HG03469 (cell line): ENCODE data around the gene ANKRD34A.

Experiments
- ATAC-seq: cut with Tn5 transposase; IDR thresholded peaks from one replicate; pipeline ENCODE4 v1.9.1; 2021; ENCODE audit warnings: mild to moderate bottlenecking, moderate library complexity, moderate number of reproducible peaks; ENCODE audit not compliant: unreplicated experiment

Gene ANKRD34A

DNA sequence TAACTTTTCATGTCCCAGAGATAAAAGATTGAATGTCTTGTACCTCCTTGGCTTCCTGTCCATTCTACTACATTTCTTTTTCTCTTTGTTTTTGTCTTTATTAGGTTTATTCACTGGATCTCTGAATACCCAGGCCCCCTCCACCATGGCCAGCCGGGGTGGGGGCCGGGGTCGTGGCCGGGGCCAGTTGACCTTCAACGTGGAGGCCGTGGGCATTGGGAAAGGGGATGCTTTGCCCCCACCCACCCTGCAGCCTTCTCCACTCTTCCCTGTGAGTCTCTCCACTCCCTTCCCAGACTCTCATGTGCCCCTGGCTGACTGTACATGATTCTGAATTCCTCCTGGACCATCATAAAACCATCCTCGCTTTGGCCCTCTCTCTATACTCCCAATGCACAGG, 10.3 kb upstream of the ANKRD34A start:
- no peak for ATAC-seq

- ATAC-seq, result no peak
Observed at GRCh38 chr1:145972580-145972979, 8.2 kb upstream of the ANKRD34A start.

GRCh38 chr1:145967288-145967687, 2.9 kb upstream of the ANKRD34A start:
- ATAC-seq, result no peak

DNA sequence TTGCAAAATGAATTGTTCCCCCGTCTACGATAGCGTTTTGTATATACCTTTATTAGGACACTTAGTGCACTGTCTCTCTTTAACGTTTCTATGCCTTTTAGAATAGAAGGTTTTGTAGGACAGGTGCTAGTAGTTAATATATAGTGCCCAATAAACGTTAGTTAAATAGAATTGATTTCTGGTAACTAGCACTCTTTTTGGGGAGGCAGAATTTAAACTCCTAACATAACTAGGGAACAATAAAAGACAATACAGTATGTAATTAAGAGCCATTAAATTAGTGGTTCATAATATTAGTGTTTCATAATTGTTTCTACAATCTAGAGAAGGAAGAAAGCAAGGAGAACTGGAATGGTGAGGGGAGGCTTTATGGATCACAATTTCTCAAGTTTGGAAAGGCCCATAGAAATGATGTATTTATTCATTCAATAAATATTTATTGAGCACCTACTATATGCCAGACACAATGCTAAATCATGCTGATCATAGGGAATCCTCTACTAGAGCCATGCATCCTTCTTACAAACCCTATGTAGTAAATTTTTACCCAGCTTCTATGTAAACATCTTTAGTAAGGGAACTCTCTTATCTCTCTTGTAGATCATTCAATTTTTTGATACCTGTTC, 857 bp upstream of the ANKRD34A start:
- ATAC-seq, result no peak

- ATAC-seq, result no peak
Observed at GRCh38 chr1:145963265-145964019, 933 bp downstream of the ANKRD34A start.

DNA sequence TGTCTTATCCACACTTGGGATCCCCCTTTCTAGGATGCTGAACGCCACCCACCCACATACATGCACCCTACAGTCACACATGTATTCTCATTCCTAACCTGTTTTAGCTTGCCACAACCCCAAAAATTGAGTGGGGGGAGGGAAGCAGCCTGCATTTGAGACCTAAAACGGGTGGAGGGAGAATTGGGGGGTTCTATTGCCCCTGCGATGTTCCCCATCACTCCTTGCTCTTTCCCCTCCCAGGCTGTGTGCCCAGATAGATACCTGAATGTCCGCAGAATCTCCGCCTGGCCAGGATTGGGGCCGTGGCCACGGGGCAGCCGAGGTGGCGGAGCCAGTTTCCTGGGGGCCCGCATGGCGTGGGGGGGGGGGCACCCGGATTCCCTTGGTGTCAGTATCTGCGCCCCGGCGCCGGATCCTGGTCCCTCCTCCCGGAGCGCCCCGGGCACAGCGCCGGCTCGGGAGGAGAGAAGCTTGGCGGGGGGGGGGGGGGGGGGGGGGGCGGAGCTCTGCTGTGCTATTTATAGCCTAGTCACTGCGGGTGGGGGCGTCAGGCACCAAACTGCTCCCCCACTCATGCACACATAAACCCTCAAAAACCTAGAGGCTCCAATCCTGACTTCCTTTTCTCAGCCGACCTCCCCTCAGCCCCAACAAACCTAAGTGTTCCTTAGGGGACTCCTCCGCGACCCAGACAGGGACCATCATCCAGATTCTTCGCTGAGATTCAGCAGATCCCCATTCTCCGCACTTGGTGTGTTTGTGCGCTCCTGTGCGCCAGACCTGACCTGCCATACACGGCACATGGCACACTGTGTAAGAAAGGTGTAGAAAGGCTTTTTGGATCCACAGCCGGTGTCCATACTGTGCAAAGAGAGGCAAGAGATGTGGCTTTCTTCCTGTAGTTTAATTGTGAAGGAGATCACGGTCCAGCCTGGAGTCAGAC, 1.9 kb downstream of the ANKRD34A start:
- ATAC-seq, result no peak

DNA sequence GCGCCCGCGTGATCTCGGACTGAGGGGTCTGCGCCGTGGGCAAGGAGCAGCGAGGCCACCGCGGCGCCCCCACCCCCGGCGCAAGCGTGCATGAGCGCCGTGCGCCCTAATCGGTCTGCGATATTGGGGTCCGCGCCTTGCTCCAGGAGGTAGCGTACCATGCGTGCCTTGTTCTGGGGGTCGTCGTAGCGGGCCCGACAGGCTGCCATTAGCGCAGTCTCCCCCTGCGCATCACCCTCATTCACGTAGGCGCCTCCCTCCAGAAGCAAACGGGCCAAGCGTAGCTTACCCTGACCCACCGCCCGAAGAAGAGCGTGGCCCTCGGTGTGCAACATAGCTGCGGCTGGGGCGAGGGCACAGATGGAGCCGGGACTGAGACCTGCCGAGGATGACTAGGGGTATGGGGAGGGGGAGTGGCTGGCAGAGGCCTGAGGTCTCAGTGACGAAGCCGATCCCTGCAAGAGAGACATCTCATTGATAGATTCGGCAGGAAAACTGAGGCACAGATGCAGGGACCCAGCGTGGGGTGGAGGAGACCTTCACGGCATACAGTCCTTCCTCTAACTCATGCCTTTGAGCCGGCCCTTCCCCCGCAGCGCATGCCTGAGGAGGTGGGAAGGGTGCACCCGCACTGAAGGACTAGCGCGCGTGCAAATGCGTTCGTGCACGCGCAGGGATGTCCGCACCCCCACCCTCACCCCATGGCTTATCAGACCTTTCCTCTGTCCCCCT, 2.8 kb downstream of the ANKRD34A start:
- ATAC-seq, result no peak

DNA sequence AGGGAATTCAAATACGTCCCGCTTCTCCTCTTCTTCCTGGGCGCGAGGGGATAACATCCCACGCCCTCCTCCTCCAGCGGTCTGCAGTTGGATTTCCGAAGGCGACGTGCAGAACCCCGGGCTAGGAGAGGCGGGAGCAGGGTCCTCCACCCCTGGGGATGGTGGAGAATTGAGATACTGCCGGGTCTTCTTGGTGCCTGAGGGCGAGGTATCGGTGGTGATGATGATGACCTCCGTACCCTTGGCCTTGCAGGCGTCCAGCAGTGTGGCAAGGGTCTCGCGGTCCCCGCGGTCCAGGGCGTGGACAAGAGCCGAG, 3.3 kb downstream of the ANKRD34A start:
- ATAC-seq, result no peak

DNA sequence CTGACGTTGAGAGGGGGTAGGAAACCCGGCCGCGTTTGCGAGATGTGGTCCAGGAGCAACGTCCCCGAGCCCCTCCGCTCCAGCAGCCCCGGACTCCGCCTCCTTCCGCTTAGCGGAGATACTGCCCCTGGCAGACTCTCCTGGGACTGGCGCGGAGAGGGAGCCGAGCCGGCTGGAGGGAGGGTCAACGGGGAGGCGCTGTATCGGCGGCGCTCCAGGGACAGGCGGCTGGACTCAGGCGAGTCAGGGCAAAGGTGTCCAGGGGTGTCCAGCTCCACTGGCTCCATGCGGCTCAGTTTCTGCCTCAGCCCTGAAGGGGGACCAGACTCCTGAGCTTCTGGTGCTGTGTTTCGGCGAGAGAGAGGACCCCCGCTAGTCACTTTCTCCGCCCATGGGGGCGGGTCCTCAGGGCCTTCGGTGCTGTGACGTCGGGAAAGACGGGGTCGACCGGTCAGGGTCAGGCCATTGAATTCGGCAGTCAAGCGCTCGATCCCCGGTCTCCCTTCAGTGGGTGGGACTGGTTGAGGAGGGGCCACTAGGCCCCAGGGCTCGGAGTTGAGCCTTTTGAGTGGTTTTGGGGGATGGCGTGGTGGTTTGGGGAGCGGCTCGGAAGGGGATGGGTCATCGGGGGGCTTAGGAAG, 3.8 kb downstream of the ANKRD34A start:
- ATAC-seq, result no peak

GRCh38 chr1:145959957-145960467, 4.4 kb downstream of the ANKRD34A start:
- no peak for ATAC-seq

- no peak for ATAC-seq
Observed at GRCh38 chr1:145959333-145959732, 5.0 kb downstream of the ANKRD34A start.

DNA sequence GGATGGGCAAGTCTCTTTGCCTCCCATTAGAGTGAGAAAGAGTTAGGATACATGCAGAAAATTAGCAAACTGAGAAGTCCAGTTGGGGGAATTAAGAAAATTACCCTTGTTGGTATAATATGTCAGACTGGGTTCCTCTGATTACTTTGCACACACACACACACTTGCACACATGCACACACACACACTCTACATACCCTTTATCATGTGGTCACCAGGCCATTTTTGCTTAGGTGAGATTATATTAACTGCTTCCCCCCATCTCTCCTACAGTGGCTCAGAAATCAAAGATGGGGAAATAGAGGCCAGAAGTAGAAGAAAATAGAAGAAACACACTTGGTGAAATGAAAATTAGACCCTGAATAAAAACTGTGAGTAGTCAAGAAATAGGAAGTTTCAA, 5.6 kb downstream of the ANKRD34A start:
- ATAC-seq, result no peak

DNA sequence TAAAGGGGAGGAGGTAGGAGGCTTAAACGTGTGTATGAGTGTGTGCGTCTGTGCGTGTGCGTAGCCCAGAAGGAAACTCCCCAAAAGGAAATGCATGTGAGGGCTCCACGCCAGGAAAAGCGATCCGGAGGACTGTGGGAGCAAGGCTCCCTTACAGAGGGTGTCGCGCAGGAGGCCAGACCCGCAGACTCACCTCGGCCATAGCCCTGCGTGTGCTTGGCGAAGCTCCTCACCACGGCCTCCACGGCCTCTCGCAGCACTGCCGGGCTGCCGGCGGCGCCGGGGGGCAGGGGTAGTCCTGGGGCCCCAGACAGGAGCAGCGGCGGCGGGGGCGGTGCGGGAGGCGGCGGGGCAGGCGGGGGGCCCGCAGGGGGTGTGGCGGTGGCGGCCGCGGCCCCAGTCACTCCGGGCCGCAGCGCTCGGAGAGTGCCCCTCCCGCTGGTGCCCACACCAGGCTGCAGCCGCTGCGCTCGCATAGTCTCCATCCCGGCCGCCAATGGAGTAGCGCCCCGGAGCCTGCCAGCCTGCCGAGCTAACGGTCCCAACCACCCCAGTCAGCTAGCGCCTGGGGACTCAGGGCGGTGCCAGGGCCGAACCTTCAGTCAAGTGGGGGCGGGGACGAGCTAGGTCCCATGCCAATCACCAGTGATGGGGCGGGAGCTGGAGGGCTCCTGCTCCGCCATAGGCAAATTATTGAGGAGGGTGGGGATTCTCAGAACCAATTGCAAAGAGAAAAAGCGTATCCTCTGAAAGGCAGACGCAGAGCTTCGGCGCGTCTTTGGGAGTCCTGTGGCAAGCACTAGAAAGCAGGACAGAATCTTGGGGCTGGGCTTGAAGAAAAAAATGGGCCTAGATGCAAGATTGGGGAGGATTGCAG, 6.7 kb downstream of the ANKRD34A start, which contains the start of gene LIX1L:
Gene LIX1L, minus strand, starts transcription at position 575 of the 877 bp plus-strand sequence. Its CDS starts 90 bp downstream, at position 485.
- peak; percentile 59 for ATAC-seq

DNA sequence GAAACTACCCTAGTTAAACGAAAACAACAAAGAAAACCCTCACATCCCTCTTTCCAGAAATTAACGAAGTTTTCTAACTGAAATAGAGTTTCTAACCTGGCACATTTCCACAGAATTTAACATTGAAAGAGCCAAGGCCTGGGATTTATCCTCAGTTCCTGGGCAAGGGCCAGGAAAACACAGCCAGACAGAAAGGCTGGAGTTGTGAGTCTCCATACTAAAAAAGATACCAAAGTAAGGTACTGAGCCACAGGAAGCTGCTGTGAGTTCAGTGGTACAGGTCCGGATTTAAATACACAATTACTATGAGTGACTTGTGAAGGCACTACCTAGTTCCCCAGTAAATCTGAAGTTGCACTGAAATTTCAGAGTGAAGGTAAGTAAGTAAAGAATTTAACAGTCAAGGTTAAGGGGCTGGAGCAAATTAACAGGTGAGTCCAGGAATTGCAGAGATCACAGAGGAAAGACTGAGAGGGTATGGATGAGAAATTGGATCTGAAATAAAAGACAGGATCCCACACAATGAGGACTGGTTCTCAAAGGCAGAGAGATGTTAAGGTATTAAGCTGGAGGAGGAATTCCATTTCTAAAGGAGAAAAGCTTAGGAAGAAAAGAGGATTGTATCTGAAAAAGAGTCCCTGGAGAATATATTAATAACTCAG, 7.5 kb downstream of the ANKRD34A start:
- no peak for ATAC-seq

- ATAC-seq, result no peak
Observed at GRCh38 chr1:145956361-145956760, 8.0 kb downstream of the ANKRD34A start.

DNA sequence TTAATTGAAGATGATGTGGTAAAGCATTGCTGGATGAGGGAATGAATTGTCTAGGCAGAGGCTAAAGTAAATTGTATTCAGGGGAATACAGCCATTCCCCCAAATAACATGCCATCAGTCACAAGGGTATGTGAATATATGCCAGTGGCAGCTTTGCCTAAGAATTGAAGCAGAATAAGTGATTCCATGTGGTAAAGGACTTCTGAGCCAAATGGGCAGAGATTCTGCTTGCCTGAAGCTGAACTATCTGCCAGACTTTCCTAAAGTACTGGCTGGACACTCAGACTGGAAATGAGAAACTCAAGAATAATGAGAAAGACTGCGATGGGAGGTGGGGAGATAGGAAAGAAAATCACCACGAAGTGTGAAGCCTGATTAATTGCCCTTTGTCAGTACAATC, 8.9 kb downstream of the ANKRD34A start:
- no peak for ATAC-seq

- ATAC-seq, result no peak
Observed at GRCh38 chr1:145953861-145954260, 10.5 kb downstream of the ANKRD34A start.

GRCh38 chr1:145952903-145953302, 11.5 kb downstream of the ANKRD34A start:
- ATAC-seq, result no peak

- no peak for ATAC-seq
Observed at GRCh38 chr1:145951526-145951925, 12.8 kb downstream of the ANKRD34A start.
